Measurements from ENCODE around the gene CPLX3.

CPLX3 gene

GRCh38 chr15:74782259-74783071 is 44.0 kb upstream of the CPLX3 start:
- Histone ChIP-seq H3K9me3 (ENCODE audit: insufficient read depth, low read depth, low read length) (no peaks in the 10 kb centered on the region), H2AK5ac (ENCODE audit: low read length) (peak overlapping the region; percentile 39), H3K36me3 (ENCODE audit: control insufficient read depth in 1 of 2, insufficient read depth in 2 of 2, low read length in 2 of 2) (peaks cover 0 to 8% of the 10 kb centered on the region in 2 experiments), H2BK5ac (ENCODE audit: low read depth, low read length, poor library complexity) (peak overlapping the region; percentile 52), H3K4me1 (ENCODE audit: control insufficient read depth in 1 of 2, insufficient read depth in 2 of 2, low read length in 2 of 2) (peaks cover 23 to 26% of the 10 kb centered on the region in 2 experiments), H2AFZ (ENCODE audit: insufficient read depth, low read length, poor library complexity) (peak overlapping the region; percentile 88), H3K18ac (ENCODE audit: low read length) (peak overlapping the region; percentile 71), H3K9ac (ENCODE audit: low read length) (peak overlapping the region; percentile 96), H3K27me3 (ENCODE audit: insufficient read depth, low read length) (no peaks in the 10 kb centered on the region), H2BK12ac (ENCODE audit: low read length) (no peak overlapping the region), H4K91ac (ENCODE audit: low read depth, low read length) (peak overlapping the region; percentile 94), H3K27ac (ENCODE audit: low read depth, low read length) (peak overlapping the region; percentile 50), H3K23ac (ENCODE audit: low read length) (no peak overlapping the region), H3K4me2 (ENCODE audit: low read length) (peak overlapping the region; percentile 91), H3K14ac (ENCODE audit: low read length) (peak overlapping the region; percentile 77), H4K12ac (ENCODE audit: low read depth, low read length) (peak overlapping the region; percentile 39), H3K4ac (ENCODE audit: low read depth, low read length) (peak overlapping the region; percentile 63), H2BK120ac (ENCODE audit: insufficient read depth, low read length, poor library complexity) (peak overlapping the region; percentile 73), H4K8ac (ENCODE audit: low read depth, low read length) (peak overlapping the region; percentile 79), H3K79me1 (ENCODE audit: low read length) (peaks cover 7% of the 10 kb centered on the region), H3K4me3 (ENCODE audit: low read depth, low read length) (peak overlapping the region; percentile 80), H3K79me2 (ENCODE audit: control insufficient read depth, insufficient read depth, low read length, poor library complexity) (peaks cover 10% of the 10 kb centered on the region)
- peak in 1 of 2 donors; percentile 35 for DNase-seq
- no CpG with 5 or more reads among the region's 72 CpGs for WGBS (ENCODE audit: extremely low coverage, insufficient coverage, insufficient read length)

- no peaks in the 10 kb centered on the region for H3K27me3 ChIP-seq (ENCODE audit: insufficient read depth, low read length)
- no peak overlapping the region for H4K8ac ChIP-seq (ENCODE audit: low read depth, low read length)
- H3K9ac ChIP-seq (ENCODE audit: low read length), result no peak overlapping the region
- peak overlapping the region; percentile 91 for H3K4me2 ChIP-seq (ENCODE audit: low read length)
- peaks cover 18 to 22% of the 10 kb centered on the region in 2 experiments for H3K4me1 ChIP-seq (ENCODE audit: control insufficient read depth in 1 of 2, insufficient read depth in 2 of 2, low read length in 2 of 2)
- peak overlapping the region; percentile 34 for H3K18ac ChIP-seq (ENCODE audit: low read length)
- H2BK120ac ChIP-seq (ENCODE audit: insufficient read depth, low read length, poor library complexity), result no peak overlapping the region
- H2BK12ac ChIP-seq (ENCODE audit: low read length), result no peak overlapping the region
- no peak overlapping the region for H2BK5ac ChIP-seq (ENCODE audit: low read depth, low read length, poor library complexity)
- peaks cover 0 to 8% of the 10 kb centered on the region in 2 experiments for H3K36me3 ChIP-seq (ENCODE audit: control insufficient read depth in 1 of 2, insufficient read depth in 2 of 2, low read length in 2 of 2)
- peak overlapping the region; percentile 63 for H3K4ac ChIP-seq (ENCODE audit: low read depth, low read length)
- H3K23ac ChIP-seq (ENCODE audit: low read length), result no peak overlapping the region
- H2AFZ ChIP-seq (ENCODE audit: insufficient read depth, low read length, poor library complexity), result no peak overlapping the region
- peak overlapping the region; percentile 55 for H4K91ac ChIP-seq (ENCODE audit: low read depth, low read length)
- peaks cover 7% of the 10 kb centered on the region for H3K79me1 ChIP-seq (ENCODE audit: low read length)
- peak overlapping the region; percentile 80 for H3K4me3 ChIP-seq (ENCODE audit: low read depth, low read length)
- peak overlapping the region; percentile 69 for H3K14ac ChIP-seq (ENCODE audit: low read length)
- H2AK5ac ChIP-seq (ENCODE audit: low read length), result no peak overlapping the region
- H3K27ac ChIP-seq (ENCODE audit: low read depth, low read length), result no peak overlapping the region
- no peak overlapping the region for H4K12ac ChIP-seq (ENCODE audit: low read depth, low read length)
- H3K9me3 ChIP-seq (ENCODE audit: insufficient read depth, low read depth, low read length), result no peaks in the 10 kb centered on the region
- DNase-seq, result peak; percentile 69 to 73
- peaks cover 10% of the 10 kb centered on the region for H3K79me2 ChIP-seq (ENCODE audit: control insufficient read depth, insufficient read depth, low read length, poor library complexity)
- WGBS (ENCODE audit: extremely low coverage, insufficient coverage, insufficient read length), result no CpG with 5 or more reads among the region's 13 CpGs
These were observed 43.2 kb upstream of the CPLX3 start for GRCh38 chr15:74783072-74783807.

GRCh38 chr15:74783808-74784175 is 42.6 kb upstream of the CPLX3 start:
- Histone ChIP-seq H4K12ac (ENCODE audit: low read depth, low read length) (no peak overlapping the region), H3K9me3 (ENCODE audit: insufficient read depth, low read depth, low read length) (no peaks in the 10 kb centered on the region), H2BK12ac (ENCODE audit: low read length) (peak overlapping the region; percentile 5), H3K27ac (ENCODE audit: low read depth, low read length) (no peak overlapping the region), H3K27me3 (ENCODE audit: insufficient read depth, low read length) (no peaks in the 10 kb centered on the region), H4K91ac (ENCODE audit: low read depth, low read length) (no peak overlapping the region), H3K79me2 (ENCODE audit: control insufficient read depth, insufficient read depth, low read length, poor library complexity) (peaks cover 10% of the 10 kb centered on the region), H2AK5ac (ENCODE audit: low read length) (no peak overlapping the region), H3K4ac (ENCODE audit: low read depth, low read length) (peak overlapping the region; percentile 47), H3K18ac (ENCODE audit: low read length) (peak overlapping the region; percentile 36), H3K23ac (ENCODE audit: low read length) (no peak overlapping the region), H4K8ac (ENCODE audit: low read depth, low read length) (no peak overlapping the region), H3K14ac (ENCODE audit: low read length) (no peak overlapping the region), H2BK5ac (ENCODE audit: low read depth, low read length, poor library complexity) (no peak overlapping the region), H2BK120ac (ENCODE audit: insufficient read depth, low read length, poor library complexity) (no peak overlapping the region), H3K4me1 (ENCODE audit: control insufficient read depth in 1 of 2, insufficient read depth in 2 of 2, low read length in 2 of 2) (peaks cover 18 to 22% of the 10 kb centered on the region in 2 experiments), H3K79me1 (ENCODE audit: low read length) (peaks cover 7% of the 10 kb centered on the region), H3K9ac (ENCODE audit: low read length) (no peak overlapping the region), H3K4me2 (ENCODE audit: low read length) (peak overlapping the region; percentile 91), H3K36me3 (ENCODE audit: control insufficient read depth in 1 of 2, insufficient read depth in 2 of 2, low read length in 2 of 2) (peaks cover 0 to 8% of the 10 kb centered on the region in 2 experiments), H3K4me3 (ENCODE audit: low read depth, low read length) (no peak overlapping the region), H2AFZ (ENCODE audit: insufficient read depth, low read length, poor library complexity) (no peak overlapping the region)
- WGBS (ENCODE audit: extremely low coverage, insufficient coverage, insufficient read length), result no CpG with 5 or more reads among the region's 3 CpGs
- no peak for DNase-seq

- no peak overlapping the region for H3K23ac ChIP-seq (ENCODE audit: low read length)
- no peak overlapping the region for H3K27ac ChIP-seq (ENCODE audit: low read depth, low read length)
- H3K4me1 ChIP-seq (ENCODE audit: control insufficient read depth in 1 of 2, insufficient read depth in 2 of 2, low read length in 2 of 2), result peaks cover 18 to 24% of the 10 kb centered on the region in 2 experiments
- no peak overlapping the region for H4K8ac ChIP-seq (ENCODE audit: low read depth, low read length)
- peaks cover 3 to 8% of the 10 kb centered on the region in 2 experiments for H3K36me3 ChIP-seq (ENCODE audit: control insufficient read depth in 1 of 2, insufficient read depth in 2 of 2, low read length in 2 of 2)
- no peak overlapping the region for H3K4me2 ChIP-seq (ENCODE audit: low read length)
- no peak overlapping the region for H2BK5ac ChIP-seq (ENCODE audit: low read depth, low read length, poor library complexity)
- H3K79me1 ChIP-seq (ENCODE audit: low read length), result peaks cover 7% of the 10 kb centered on the region
- H4K12ac ChIP-seq (ENCODE audit: low read depth, low read length), result no peak overlapping the region
- H2BK12ac ChIP-seq (ENCODE audit: low read length), result no peak overlapping the region
- no peak overlapping the region for H3K18ac ChIP-seq (ENCODE audit: low read length)
- H2BK120ac ChIP-seq (ENCODE audit: insufficient read depth, low read length, poor library complexity), result no peak overlapping the region
- no peaks in the 10 kb centered on the region for H3K9me3 ChIP-seq (ENCODE audit: insufficient read depth, low read depth, low read length)
- no peak for DNase-seq
- H3K14ac ChIP-seq (ENCODE audit: low read length), result no peak overlapping the region
- no peak overlapping the region for H3K9ac ChIP-seq (ENCODE audit: low read length)
- H2AFZ ChIP-seq (ENCODE audit: insufficient read depth, low read length, poor library complexity), result no peak overlapping the region
- H2AK5ac ChIP-seq (ENCODE audit: low read length), result no peak overlapping the region
- no CpG with 5 or more reads among the region's 8 CpGs for WGBS (ENCODE audit: extremely low coverage, insufficient coverage, insufficient read length)
- peaks cover 10% of the 10 kb centered on the region for H3K79me2 ChIP-seq (ENCODE audit: control insufficient read depth, insufficient read depth, low read length, poor library complexity)
- H4K91ac ChIP-seq (ENCODE audit: low read depth, low read length), result no peak overlapping the region
- no peak overlapping the region for H3K4ac ChIP-seq (ENCODE audit: low read depth, low read length)
- H3K4me3 ChIP-seq (ENCODE audit: low read depth, low read length), result no peak overlapping the region
- no peaks in the 10 kb centered on the region for H3K27me3 ChIP-seq (ENCODE audit: insufficient read depth, low read length)
These were observed 41.8 kb upstream of the CPLX3 start for GRCh38 chr15:74784426-74785193.

Measured in trophoblast cell (in vitro differentiated cells and primary cell).